HCT116 (cell line): ENCODE results near the gene CC2D1A. TPM values are rescaled to one million over a fixed set of nuclear protein-coding genes. Genes with fewer than 3 reads are reported as not detected.

Source experiments
- ATAC-seq: fragments of 200-7000 bp; cut with Tn5 transposase; 2 replicates; pipeline ENCODE4 v1.9.1; 2020; ENCODE audit warnings: mild to moderate bottlenecking, moderate library complexity
- BruUV-seq: library from RNA; stranded (reverse); fragments of 400-500 nt; replicated peaks from 2 replicates; lab custom pipeline; 2021; lab: Mats Ljungman, UMichigan
- CTCF ChIA-PET: fragments of 300-600 bp; sonication (Branson Sonifier 250); formaldehyde crosslinking; loops from one replicate; lab custom pipeline; 2021; ENCODE audit warnings: antibody characterized with exemption; lab: Charles Lee
- POLR2A ChIA-PET: fragments of 300-600, 350-600 bp; sonication (Branson Sonifier 250); formaldehyde crosslinking; loops from one replicate; lab custom pipeline; 2021; ENCODE audit warnings: antibody characterized with exemption; lab: Charles Lee
- RAD21 ChIA-PET, 2 experiments: fragments of 300-600 bp; sonication (Branson Sonifier 250); formaldehyde crosslinking; loops; one replicate each; lab custom pipeline; 2023; ENCODE audit warnings: low total read pairs in 2 of 2; ENCODE audit not compliant: uncharacterized antibody in 2 of 2, unreplicated experiment in 2 of 2, low non-redundant PET in 1 of 2; lab: Charles Lee
- DNase-seq: peaks from one replicate; pipeline ENCODE4 v3.0.0-alpha.2; 2010; ENCODE audit warnings: low read depth, low spot score
- H2AFZ ChIP-seq: fragments of 200-600 bp; shearing (Covaris generic), sonication (generic); 2 replicates; pipeline ENCODE4 v1.6.1; 2017; ENCODE audit warnings: low read depth, mixed run types, mixed read lengths, antibody characterized with exemption, low read length; ENCODE audit not compliant: poor library complexity, severe bottlenecking
- H3K27ac ChIP-seq: 2 replicates; pipeline ENCODE4 v1.5.1; 2012; ENCODE audit warnings: low read depth, low read length
- H3K27me3 ChIP-seq: fragments of 200-600 bp; sonication (generic); 2 replicates; pipeline ENCODE4 v1.6.1; 2016; ENCODE audit warnings: mixed run types, low read length, mixed read lengths; ENCODE audit not compliant: insufficient read depth
- H3K36me3 ChIP-seq, 2 experiments: fragments of 200-500 bp in 1 of 2; fragments of 200-600 bp in 1 of 2; sonication (Bioruptor generic) in 1 of 2; sonication (generic) in 1 of 2; 2 replicates each; pipeline versions ENCODE4 v1.5.1 to v1.6.1; 2014 to 2016; ENCODE audit warnings: low read length in 2 of 2, inconsistent platforms in 1 of 2, mixed read lengths in 1 of 2, mixed run types in 1 of 2; ENCODE audit not compliant: insufficient read depth in 2 of 2, control insufficient read depth in 1 of 2
- H3K4me1 ChIP-seq, 2 experiments: fragments of 200-600 bp in 1 of 2; sonication (generic) in 1 of 2; 2 replicates each; pipeline versions ENCODE4 v1.5.1 to v1.6.1; 2012 to 2017; ENCODE audit warnings: low read length in 2 of 2, inconsistent platforms in 1 of 2, mild to moderate bottlenecking in 1 of 2, mixed read lengths in 1 of 2, mixed run types in 1 of 2, moderate library complexity in 1 of 2; ENCODE audit not compliant: insufficient read depth in 2 of 2, control insufficient read depth in 1 of 2
- H3K4me2 ChIP-seq: fragments of 200-600 bp; sonication (generic); 2 replicates; pipeline ENCODE4 v1.6.1; 2017; ENCODE audit warnings: mixed run types, low read length, mixed read lengths
- H3K4me3 ChIP-seq, 2 experiments: fragments of 200-600 bp in 1 of 2; sonication (generic) in 1 of 2; replicated peaks in 1 of 2; 2 replicates each; pipeline ENCODE4 v1.5.1; 2011 to 2016; ENCODE audit warnings: low read length in 2 of 2, control low read depth in 1 of 2, low read depth in 1 of 2, mild to moderate bottlenecking in 1 of 2, mixed read lengths in 1 of 2, mixed run types in 1 of 2
- H3K79me2 ChIP-seq: fragments of 200-600 bp; sonication (generic); 2 replicates; pipeline ENCODE4 v1.6.1; 2017; ENCODE audit warnings: mild to moderate bottlenecking, mixed run types, low read length, moderate library complexity, mixed read lengths; ENCODE audit not compliant: insufficient read depth
- H3K9ac ChIP-seq: fragments of 200-600 bp; sonication (generic); 2 replicates; pipeline ENCODE4 v1.6.1; 2016; ENCODE audit warnings: low read length, mixed read lengths
- H3K9me2 ChIP-seq: fragments of 200-600 bp; sonication (generic), shearing (Covaris generic); 2 replicates; pipeline ENCODE4 v1.6.1; 2017; ENCODE audit warnings: mixed run types, mild to moderate bottlenecking, moderate library complexity; ENCODE audit not compliant: insufficient read depth
- H3K9me3 ChIP-seq, 2 experiments: fragments of 200-500 bp in 1 of 2; fragments of 200-600 bp in 1 of 2; sonication (Bioruptor generic) in 1 of 2; sonication (generic) in 1 of 2; 2 replicates each; pipeline ENCODE4 v1.6.1; 2014 to 2017; ENCODE audit warnings: low read length in 2 of 2, mixed read lengths in 2 of 2, inconsistent platforms in 1 of 2, low read depth in 1 of 2, mild to moderate bottlenecking in 1 of 2, mixed run types in 1 of 2, moderate library complexity in 1 of 2; ENCODE audit not compliant: control insufficient read depth in 1 of 2, insufficient read depth in 1 of 2
- H4K20me1 ChIP-seq: fragments of 200-600 bp; sonication (generic), shearing (Covaris generic); 2 replicates; pipeline ENCODE4 v1.6.1; 2017; ENCODE audit warnings: mixed run types, mild to moderate bottlenecking, moderate library complexity; ENCODE audit not compliant: insufficient read depth
- CBX3 ChIP-seq: IDR thresholded peaks from 2 replicates; pipeline ENCODE4 v1.6.1; 2012; ENCODE audit warnings: low read depth
- CEBPB ChIP-seq: IDR thresholded peaks from 2 replicates; pipeline ENCODE4 v1.6.1; 2012; ENCODE audit warnings: low read depth
- EGR1 ChIP-seq: IDR thresholded peaks from 2 replicates; pipeline ENCODE4 v1.6.1; 2012; ENCODE audit warnings: low read depth
- ELF1 ChIP-seq: IDR thresholded peaks from 2 replicates; pipeline ENCODE4 v1.6.1; 2012; ENCODE audit warnings: low read depth, borderline replicate concordance
- FOSL1 ChIP-seq: IDR thresholded peaks from 2 replicates; pipeline ENCODE4 v1.6.1; 2012; ENCODE audit warnings: low read depth
- JUND ChIP-seq: IDR thresholded peaks from 2 replicates; pipeline ENCODE4 v1.6.1; 2012
- RAD21 ChIP-seq: IDR thresholded peaks from 2 replicates; pipeline ENCODE4 v1.6.1; 2012; ENCODE audit warnings: low read depth, mild to moderate bottlenecking
- SIN3A ChIP-seq: IDR thresholded peaks from 2 replicates; pipeline ENCODE4 v1.6.1; 2012; ENCODE audit warnings: low read depth
- SP1 ChIP-seq: IDR thresholded peaks from 2 replicates; pipeline ENCODE4 v1.6.1; 2012; ENCODE audit warnings: low read depth
- TCF7L2 ChIP-seq: IDR thresholded peaks from 2 replicates; pipeline ENCODE4 v1.7.0; 2011; ENCODE audit warnings: borderline replicate concordance, inconsistent platforms; ENCODE audit not compliant: insufficient read depth, insufficient read length; ENCODE audit errors: extremely low read depth
- ZFX ChIP-seq: fragments of 450-650 bp; IDR thresholded peaks from 2 replicates; pipeline ENCODE4 v1.6.1; 2017
- intact Hi-C: fragments of 100-400 bp; cut with micrococcal nuclease; formaldehyde crosslinking; loops from 2 replicates; pipeline ENCODE4 v1.10.0; 2022
- total RNA-seq: library from RNA; stranded (reverse); gene quantifications from one replicate; pipeline ENCODE4 v1.2.1, GENCODE V29; 2021; ENCODE audit not compliant: unreplicated experiment
- TF ChIP-seq, protein P1 (sequence below): IDR thresholded peaks from 2 replicates; pipeline ENCODE4 v1.6.1; 2012
- TF ChIP-seq, protein P2 (sequence below): IDR thresholded peaks from 2 replicates; pipeline ENCODE4 v1.6.1; 2012
- TF ChIP-seq, protein P3 (sequence below): IDR thresholded peaks from 2 replicates; pipeline ENCODE4 v1.6.1; 2011; ENCODE audit warnings: mild to moderate bottlenecking, low read length, moderate library complexity; ENCODE audit not compliant: insufficient replicate concordance; ENCODE audit errors: extremely low read depth
- TF ChIP-seq, protein P4 (sequence below): IDR thresholded peaks from 2 replicates; pipeline ENCODE4 v1.6.1; 2012; ENCODE audit warnings: low read depth

The CC2D1A gene
- total RNA-seq, 1 experiment from 2014 or later, result 51.5 TPM

DNA sequence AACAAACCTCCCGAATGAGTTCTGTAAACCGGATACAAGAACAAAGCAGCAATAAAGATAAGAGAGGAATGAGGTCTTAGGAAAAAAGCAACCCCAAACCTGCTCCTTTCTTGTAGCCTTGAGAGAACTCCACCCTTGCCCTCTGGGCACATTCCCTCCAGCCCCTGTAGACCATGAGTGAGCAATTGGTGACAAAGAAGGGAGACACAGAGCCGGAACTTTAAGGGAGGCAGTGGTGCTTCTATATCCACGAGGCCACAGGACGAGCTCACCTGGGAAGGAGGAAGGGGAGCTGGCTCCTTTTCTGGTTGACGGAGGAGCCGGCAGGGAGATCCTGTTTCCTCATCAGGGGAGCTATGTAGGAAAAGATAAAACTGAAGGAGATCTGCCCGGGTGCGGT, 13.1 kb upstream of the CC2D1A start:
- TF ChIP-seq ZFX (no peak), CEBPB (no peak), CBX3 (no peak), EGR1 (no peak), JUND (no peak), TCF7L2 (no peak), SIN3A (no peak), ELF1 (no peak), SP1 (no peak), FOSL1 (no peak), RAD21 (no peak)
- TF ChIP-seq, protein P1, sequence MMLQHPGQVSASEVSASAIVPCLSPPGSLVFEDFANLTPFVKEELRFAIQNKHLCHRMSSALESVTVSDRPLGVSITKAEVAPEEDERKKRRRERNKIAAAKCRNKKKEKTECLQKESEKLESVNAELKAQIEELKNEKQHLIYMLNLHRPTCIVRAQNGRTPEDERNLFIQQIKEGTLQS, result no peak
- TF ChIP-seq, protein P2, sequence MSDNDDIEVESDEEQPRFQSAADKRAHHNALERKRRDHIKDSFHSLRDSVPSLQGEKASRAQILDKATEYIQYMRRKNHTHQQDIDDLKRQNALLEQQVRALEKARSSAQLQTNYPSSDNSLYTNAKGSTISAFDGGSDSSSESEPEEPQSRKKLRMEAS, result no peak
- TF ChIP-seq, protein P3, sequence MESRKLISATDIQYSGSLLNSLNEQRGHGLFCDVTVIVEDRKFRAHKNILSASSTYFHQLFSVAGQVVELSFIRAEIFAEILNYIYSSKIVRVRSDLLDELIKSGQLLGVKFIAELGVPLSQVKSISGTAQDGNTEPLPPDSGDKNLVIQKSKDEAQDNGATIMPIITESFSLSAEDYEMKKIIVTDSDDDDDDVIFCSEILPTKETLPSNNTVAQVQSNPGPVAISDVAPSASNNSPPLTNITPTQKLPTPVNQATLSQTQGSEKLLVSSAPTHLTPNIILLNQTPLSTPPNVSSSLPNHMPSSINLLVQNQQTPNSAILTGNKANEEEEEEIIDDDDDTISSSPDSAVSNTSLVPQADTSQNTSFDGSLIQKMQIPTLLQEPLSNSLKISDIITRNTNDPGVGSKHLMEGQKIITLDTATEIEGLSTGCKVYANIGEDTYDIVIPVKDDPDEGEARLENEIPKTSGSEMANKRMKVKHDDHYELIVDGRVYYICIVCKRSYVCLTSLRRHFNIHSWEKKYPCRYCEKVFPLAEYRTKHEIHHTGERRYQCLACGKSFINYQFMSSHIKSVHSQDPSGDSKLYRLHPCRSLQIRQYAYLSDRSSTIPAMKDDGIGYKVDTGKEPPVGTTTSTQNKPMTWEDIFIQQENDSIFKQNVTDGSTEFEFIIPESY, result no peak
- TF ChIP-seq, protein P4, sequence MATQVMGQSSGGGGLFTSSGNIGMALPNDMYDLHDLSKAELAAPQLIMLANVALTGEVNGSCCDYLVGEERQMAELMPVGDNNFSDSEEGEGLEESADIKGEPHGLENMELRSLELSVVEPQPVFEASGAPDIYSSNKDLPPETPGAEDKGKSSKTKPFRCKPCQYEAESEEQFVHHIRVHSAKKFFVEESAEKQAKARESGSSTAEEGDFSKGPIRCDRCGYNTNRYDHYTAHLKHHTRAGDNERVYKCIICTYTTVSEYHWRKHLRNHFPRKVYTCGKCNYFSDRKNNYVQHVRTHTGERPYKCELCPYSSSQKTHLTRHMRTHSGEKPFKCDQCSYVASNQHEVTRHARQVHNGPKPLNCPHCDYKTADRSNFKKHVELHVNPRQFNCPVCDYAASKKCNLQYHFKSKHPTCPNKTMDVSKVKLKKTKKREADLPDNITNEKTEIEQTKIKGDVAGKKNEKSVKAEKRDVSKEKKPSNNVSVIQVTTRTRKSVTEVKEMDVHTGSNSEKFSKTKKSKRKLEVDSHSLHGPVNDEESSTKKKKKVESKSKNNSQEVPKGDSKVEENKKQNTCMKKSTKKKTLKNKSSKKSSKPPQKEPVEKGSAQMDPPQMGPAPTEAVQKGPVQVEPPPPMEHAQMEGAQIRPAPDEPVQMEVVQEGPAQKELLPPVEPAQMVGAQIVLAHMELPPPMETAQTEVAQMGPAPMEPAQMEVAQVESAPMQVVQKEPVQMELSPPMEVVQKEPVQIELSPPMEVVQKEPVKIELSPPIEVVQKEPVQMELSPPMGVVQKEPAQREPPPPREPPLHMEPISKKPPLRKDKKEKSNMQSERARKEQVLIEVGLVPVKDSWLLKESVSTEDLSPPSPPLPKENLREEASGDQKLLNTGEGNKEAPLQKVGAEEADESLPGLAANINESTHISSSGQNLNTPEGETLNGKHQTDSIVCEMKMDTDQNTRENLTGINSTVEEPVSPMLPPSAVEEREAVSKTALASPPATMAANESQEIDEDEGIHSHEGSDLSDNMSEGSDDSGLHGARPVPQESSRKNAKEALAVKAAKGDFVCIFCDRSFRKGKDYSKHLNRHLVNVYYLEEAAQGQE, result no peak
- DNase-seq (no peak), ATAC-seq (no peak)
- H3K79me2 ChIP-seq, result no peaks in the 10 kb centered on the region
- no TSS peak for BruUV-seq
- H3K9me3 ChIP-seq, result no peaks in the 10 kb centered on the region
- H4K20me1 ChIP-seq, result no peaks in the 10 kb centered on the region
- H3K9ac ChIP-seq, result no peak overlapping the region
- no peak overlapping the region for H2AFZ ChIP-seq
- CTCF ChIA-PET, result interaction anchor here (0.6 kb wide), 1 partner anchor 146 kb away, joined by 3 read pairs; no protein-coding TSS in a partner anchor
- intact Hi-C loops, result no loop called here
- H3K4me2 ChIP-seq, result no peak overlapping the region
- RAD21 ChIA-PET, result no interaction called here
- H3K9me2 ChIP-seq, result no peaks in the 10 kb centered on the region
- no peaks in the 10 kb centered on the region for H3K27me3 ChIP-seq
- H3K36me3 ChIP-seq, result no peaks in the 10 kb centered on the region
- POLR2A ChIA-PET, result no interaction called here
- H3K4me1 ChIP-seq, result peaks cover 0 to 4% of the 10 kb centered on the region in 2 experiments; a peak in 2 of 4 replicates
- H3K27ac ChIP-seq, result no peak overlapping the region
- H3K4me3 ChIP-seq, result no peak overlapping the region
